Tongue (tissue), 2 donors: ENCODE data around the gene HOXB3. TPM values are rescaled to one million over a fixed set of nuclear protein-coding genes. Genes with fewer than 3 reads are reported as not detected.

Source experiments
- DNase-seq: peaks from one replicate; pipeline ENCODE4 v3.0.0-alpha.2; 2015
- total RNA-seq: library from RNA; depleted of rRNA; stranded (reverse); fragments of >200 nt; gene quantifications from one replicate; pipeline ENCODE4 v1.2.3, GENCODE V29; 2014

Gene HOXB3
- total RNA-seq, 1 donor from 2014 or later = 3.4 TPM

DNA sequence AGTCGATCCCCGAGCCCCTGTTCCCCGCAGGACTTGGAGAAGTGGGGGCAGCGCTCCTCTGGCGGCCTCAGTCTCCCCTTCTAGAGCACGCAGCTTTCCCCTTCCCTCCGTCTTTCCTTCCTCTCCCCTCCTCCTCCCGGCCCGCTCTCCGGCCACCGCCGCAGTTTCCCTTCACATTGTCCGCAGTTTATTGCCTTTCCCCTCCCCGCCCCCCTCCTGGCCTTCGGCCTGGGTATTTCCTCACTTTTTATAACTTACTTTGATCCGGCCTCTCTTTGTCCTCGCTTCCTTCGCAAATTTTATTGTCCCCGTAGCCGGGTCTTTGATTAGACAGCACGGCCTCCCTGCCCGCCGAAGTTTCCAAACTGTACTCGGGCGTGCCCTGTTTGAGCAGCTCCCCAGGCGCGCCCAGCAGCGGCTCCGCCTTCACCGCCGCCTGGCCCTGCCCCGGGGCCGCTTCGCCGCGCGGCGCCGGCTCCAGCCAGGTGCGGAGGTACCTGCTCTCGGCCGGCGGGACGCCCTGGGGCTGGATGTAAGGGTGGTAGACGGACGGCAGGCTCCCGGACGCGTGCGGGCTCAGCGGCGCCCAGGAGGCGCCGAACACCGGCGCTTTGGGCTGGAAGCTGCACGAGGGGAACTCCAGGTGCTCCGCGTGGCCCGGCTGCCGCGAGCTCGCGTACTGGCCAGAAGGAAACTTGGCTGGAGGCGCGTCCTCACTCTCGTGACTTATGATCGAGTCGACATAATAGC is 35.6 kb upstream of the HOXB3 start:
- no peak for DNase-seq

DNA sequence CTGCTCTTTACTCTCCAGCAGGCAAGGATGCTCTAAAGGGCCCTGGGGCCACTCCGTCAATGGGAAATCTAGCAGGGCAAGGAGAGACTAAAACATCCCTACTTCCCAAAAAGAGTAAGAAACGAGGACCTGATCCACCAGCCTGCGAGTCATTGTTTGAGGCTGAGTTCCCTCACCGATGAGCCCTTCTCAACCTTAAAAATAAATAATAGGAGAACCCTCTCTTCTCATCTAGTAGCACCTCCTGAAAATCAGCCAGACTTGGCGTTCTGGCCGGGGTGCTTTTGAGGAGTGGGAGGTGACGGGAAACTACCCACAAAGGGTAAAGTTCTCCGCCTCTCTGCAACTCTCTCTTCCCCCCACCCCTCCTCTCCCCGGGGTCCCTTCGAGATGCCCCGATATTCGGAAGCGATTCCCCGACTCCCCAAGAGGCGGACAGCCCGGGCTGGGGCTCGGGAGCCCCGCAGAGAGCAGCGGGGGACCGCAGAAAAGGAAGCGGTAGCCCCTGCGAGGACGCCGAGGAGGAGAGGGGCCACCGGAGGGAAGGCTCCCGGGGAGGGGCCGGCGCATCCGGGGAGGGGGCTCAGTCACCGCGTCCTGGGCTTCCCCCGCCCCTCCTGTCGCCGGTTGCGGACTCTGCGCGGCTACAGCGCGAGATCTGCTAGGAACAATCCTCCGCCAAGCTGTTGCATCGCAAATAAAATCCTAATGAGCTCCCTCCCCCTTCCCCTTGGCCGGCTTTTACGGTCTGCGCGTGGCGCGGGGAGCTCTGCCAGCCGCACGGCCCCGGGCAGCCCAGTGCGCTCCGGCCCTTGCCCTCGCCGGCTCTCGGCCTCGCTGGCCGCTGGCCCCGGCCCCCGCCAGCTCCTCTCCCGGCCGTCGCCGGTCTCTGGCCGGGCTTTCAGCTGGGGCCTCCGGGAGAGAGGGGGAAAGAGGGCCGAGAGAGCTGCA is 34.8 kb upstream of the HOXB3 start:
- no peak for DNase-seq

- no peak for DNase-seq
Measured at GRCh38 chr17:48624118-48624517, 34.1 kb upstream of the HOXB3 start.

DNA sequence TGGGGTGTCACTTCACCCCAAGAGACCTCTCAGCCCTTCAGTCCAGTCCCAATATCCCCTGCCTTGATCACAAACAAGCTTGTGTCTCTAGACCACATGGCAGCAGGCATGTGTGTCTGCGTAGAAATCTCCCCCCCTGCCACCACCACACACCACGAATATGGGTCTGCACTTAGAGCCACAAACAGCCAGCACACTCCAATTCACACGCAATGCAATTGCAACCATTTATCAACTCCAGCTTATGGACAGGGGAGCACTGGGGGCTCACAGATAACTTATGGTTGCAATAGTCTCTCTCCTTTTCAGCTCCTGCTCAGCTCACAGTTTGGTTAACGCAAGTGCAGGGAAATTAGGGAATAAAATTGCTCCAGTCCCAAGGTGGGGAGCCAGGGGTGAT is 33.5 kb upstream of the HOXB3 start:
- DNase-seq = no peak

- DNase-seq = no peak
Measured at GRCh38 chr17:48622857-48623256, 32.8 kb upstream of the HOXB3 start.

GRCh38 chr17:48621410-48622392 is 31.7 kb upstream of the HOXB3 start:
- DNase-seq = no peak

GRCh38 chr17:48620461-48621139 is 30.6 kb upstream of the HOXB3 start:
- no peak for DNase-seq

DNA sequence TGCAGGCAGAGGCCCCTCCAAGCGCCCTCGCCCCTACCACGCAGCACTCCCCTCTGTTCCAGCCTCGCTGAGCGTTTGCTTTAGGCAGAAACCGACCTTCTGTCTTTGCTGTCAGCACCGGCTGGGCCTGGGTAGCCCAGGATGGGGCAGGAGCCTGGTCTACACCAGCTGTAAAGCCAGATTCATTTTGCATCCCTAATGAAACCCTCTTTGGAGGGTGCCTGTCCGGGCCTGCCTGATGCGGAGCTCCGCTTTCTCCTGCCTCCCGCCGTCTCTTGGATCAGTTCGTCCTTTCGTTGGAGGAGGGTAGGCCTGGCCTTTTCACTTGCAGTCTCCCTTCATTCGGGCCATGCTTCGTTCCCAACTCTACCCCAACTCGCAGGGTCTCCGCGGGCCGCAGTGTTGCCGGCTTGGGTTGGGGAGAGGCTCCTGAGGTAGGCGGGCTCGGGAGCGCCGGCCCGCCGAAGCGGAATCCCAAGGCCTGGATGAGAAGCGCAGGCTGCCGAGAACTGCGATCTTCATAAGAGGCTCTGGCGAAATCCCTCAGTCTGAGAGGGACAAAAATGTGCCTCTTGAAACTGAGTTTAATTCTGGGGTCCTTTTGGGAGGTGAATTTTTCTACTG is 29.9 kb upstream of the HOXB3 start:
- no peak for DNase-seq

- peak; percentile 95 for DNase-seq
Measured at GRCh38 chr17:48618256-48618896, 28.3 kb upstream of the HOXB3 start.

DNA sequence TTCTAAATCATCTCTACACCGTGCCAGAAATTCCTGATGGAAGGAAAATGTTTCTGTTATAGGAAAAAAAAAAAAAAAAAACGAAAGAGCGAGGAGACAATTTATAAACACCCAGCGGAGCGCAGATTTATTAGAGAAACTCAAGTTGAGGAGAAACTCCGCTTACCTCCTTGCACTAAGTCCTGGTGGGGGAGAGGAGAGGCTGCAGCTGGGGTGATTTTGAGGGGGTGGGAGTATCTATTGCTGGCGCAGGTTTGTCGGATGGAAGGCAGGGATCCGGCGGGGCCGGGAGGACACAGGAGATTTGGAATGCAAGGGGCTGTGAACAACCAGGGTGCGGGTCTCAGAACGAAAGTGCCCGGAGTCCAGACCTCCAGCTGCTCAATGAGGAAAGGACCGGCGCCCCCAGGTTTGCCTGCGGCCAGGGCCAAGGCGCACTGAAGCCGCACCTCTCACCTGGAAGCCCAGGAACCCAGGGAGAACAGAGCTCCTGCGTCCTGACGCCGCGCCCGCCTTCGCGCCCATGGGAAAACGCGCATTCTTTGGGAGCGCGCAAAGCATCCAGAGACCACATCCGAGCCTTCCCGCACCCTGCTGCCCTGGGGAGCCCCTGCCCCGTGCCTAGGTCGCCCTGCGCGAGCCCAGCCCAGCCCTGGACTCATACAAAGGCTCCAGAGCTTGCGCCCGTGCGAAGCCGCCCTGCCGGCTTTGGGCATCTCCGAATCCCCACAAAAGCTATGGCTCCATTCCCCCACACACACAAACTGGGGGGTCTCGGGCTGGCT is 27.6 kb upstream of the HOXB3 start:
- DNase-seq = no peak

- DNase-seq = no peak
Measured at GRCh38 chr17:48616717-48617470, 26.9 kb upstream of the HOXB3 start.

DNA sequence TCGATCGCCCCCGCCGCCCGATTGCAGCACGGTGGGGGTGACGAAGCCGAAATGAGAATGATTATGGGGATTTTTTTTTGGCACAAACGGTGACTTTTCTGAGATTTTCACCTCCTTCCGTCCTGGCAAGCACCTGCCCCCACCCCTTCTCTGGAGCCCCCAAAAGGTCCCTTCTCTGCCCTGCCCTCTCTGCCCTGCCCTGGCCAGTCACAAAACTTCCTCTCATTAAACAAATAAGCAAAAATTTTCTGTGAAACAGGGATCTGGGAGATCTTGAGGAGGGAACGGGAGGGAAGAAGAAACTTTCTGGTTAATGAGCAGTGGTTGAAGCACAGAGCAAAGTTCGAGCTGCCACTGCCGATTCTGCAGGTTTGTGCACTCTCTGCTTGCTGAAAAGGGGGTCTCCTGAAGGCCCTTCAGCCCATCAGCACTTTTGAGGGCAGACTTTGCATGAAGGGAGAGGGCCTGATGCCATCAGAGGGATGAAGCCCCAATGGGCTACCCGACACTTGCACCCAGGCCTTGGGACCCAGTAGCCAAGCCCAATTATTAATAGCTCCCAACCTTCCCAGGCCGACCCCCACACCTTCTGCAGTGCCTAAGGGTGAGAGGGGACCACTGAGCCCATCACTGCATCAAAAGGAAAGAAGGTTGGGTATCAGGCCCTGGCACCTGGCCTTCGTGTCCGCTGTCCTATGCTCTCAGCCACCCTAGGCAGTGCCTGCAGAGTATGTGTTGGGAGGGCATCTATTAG is 26.1 kb upstream of the HOXB3 start:
- no peak for DNase-seq

DNA sequence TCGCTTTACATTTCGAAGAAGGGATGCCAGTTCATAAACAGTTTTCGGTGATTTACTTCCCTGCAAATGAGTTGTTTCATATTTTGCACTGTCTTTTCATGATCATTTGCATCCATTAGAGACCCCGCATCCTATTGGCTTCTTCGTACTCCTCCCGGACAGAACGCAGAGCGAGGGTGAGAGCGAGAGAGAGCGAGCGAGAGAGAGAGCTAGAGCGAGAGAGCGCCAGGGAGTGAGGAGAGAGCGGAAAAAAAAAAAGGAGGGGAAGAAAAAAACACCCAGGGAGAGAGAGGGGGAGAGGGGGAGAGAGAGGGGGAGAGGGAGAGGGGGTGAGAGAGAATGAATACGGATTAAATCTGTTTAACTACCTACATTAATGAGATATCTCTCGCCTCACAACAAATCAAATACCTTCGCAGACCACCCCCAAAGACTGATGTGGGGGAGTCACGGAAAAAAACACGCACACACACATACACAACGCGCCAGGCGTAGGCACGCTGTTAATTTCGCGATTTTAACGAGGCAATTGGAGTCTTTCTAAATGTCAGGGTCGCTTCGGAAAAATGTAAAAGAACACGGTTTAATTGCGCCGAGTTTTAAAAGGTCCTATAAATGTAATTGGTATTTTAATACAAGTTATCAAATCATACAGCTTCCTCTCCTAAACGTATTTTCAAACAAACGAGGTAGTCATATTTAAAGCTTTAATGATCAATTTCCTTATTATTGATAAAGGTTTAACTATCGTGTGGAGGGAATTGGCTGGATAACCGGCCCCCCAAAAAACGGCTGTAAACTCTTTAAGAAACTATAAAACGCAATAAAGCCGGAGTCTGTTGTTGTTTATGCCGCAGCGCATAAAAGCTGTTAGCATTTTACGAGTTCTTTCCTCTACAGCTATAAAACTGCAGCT is 25.3 kb upstream of the HOXB3 start, which contains the start of gene HOXB8:
TSS of gene HOXB8 (minus strand) at position 246 of the 916 bp plus-strand sequence. CDS start 588 bp downstream, outside the sequence.
- DNase-seq = no peak

- DNase-seq = no peak
Measured at GRCh38 chr17:48613862-48614694, 24.0 kb upstream of the HOXB3 start.

GRCh38 chr17:48612854-48613691 is 23.0 kb upstream of the HOXB3 start:
- peak; percentile 51 for DNase-seq
